ENCODE data around the gene ITIH3.

GRCh38 chr3:52813810-52814209 is 19.2 kb downstream of the ITIH3 start:
- TF ChIP-seq GATA2 (IDR thresholded peaks at IDR 0.05; ENCODE audit: low read depth, low read length) (no peak), GATA3 (IDR thresholded peaks at IDR 0.05; ENCODE audit: low read depth, low read length) (no peak)

Data from SH-SY5Y (cell line).